ENCODE measurements around the gene NGEF.

- TF ChIP-seq USF1 (IDR thresholded peaks at IDR 0.05; ENCODE audit: borderline replicate concordance, low read depth) (no peak), RFX5 (IDR thresholded peaks at IDR 0.05; ENCODE audit: low read length) (no peak), GATA2 (CRISPR knock-in tag; IDR thresholded peaks at IDR 0.05) (no peak), RCOR1 (IDR thresholded peaks at IDR 0.05; ENCODE audit: low read length) (no peak), POLR2AphosphoS5 (IDR thresholded peaks at IDR 0.05; ENCODE audit: low read depth, low read length) (no peak)
- TF ChIP-seq, protein P1, sequence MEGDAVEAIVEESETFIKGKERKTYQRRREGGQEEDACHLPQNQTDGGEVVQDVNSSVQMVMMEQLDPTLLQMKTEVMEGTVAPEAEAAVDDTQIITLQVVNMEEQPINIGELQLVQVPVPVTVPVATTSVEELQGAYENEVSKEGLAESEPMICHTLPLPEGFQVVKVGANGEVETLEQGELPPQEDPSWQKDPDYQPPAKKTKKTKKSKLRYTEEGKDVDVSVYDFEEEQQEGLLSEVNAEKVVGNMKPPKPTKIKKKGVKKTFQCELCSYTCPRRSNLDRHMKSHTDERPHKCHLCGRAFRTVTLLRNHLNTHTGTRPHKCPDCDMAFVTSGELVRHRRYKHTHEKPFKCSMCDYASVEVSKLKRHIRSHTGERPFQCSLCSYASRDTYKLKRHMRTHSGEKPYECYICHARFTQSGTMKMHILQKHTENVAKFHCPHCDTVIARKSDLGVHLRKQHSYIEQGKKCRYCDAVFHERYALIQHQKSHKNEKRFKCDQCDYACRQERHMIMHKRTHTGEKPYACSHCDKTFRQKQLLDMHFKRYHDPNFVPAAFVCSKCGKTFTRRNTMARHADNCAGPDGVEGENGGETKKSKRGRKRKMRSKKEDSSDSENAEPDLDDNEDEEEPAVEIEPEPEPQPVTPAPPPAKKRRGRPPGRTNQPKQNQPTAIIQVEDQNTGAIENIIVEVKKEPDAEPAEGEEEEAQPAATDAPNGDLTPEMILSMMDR (IDR thresholded peaks at IDR 0.05): no peak
Measured at GRCh38 chr2:233055362-233055761, 42.3 kb upstream of the NGEF start.
